Activated CD8-positive, alpha-beta T cell treated with anti-CD3 and anti-CD28 coated beads for 36 hours (primary cell): ENCODE measurements around the gene ASXL2. TPM values are rescaled to one million over a fixed set of nuclear protein-coding genes. Genes with fewer than 3 reads are reported as not detected.

Source experiments
- ATAC-seq: fragments of 200-7000 bp; cut with Tn5 transposase; one replicate; pipeline ENCODE4 v1.10.0; 2021; ENCODE audit warnings: mild to moderate bottlenecking, moderate library complexity
- CTCF ChIA-PET: fragments of 350-600 bp; sonication (Branson Sonifier 250); formaldehyde crosslinking; loops from one replicate; lab custom pipeline; 2021; ENCODE audit warnings: antibody characterized with exemption; lab: Charles Lee
- POLR2A ChIA-PET: fragments of 350-600 bp; sonication (Branson Sonifier 250); formaldehyde crosslinking; loops from one replicate; lab custom pipeline; 2021; ENCODE audit warnings: antibody characterized with exemption; lab: Charles Lee
- DNase-seq: peaks from one replicate; pipeline ENCODE4 v3.0.0-alpha.2; 2020
- H3K27ac Mint-ChIP-seq: one replicate; pipeline ENCODE4 v1.8.0; 2021; ENCODE audit warnings: mild to moderate bottlenecking, mixed read lengths
- H3K27me3 Mint-ChIP-seq: one replicate; pipeline ENCODE4 v1.8.0; 2021; ENCODE audit warnings: mixed read lengths
- H3K36me3 Mint-ChIP-seq: one replicate; pipeline ENCODE4 v1.8.0; 2021; ENCODE audit warnings: low read depth, mixed read lengths
- H3K4me1 Mint-ChIP-seq: one replicate; pipeline ENCODE4 v1.8.0; 2021; ENCODE audit warnings: low read depth, mixed read lengths
- H3K4me3 Mint-ChIP-seq: one replicate; pipeline ENCODE4 v1.8.0; 2021; ENCODE audit warnings: mild to moderate bottlenecking, moderate library complexity, mixed read lengths
- H3K9me3 Mint-ChIP-seq: one replicate; pipeline ENCODE4 v1.8.0; 2021; ENCODE audit warnings: mixed read lengths
- CTCF ChIP-seq: fragments of 200-600 bp; IDR thresholded peaks from one replicate; pipeline ENCODE4 v1.8.0; 2022; ENCODE audit warnings: antibody characterized with exemption, mild to moderate bottlenecking
- intact Hi-C: fragments of 100-400 bp; cut with micrococcal nuclease; formaldehyde crosslinking; loops from one replicate; pipeline ENCODE4 v1.10.0; 2022
- total RNA-seq, 2 experiments: library from RNA; stranded (reverse); gene quantifications; one replicate each; pipeline ENCODE4 v1.2.3, GENCODE V29; 2021

ASXL2 gene
- total RNA-seq, 2 experiments from 2014 or later: 42.5 to 42.8 TPM

- H3K4me3 Mint-ChIP-seq: no peak overlapping the region
- POLR2A ChIA-PET: interaction anchor here (1.2 kb wide), 1 partner anchor 11 kb away, joined by 5 read pairs; no protein-coding TSS in a partner anchor
- no peak overlapping the region for H3K27ac Mint-ChIP-seq
- H3K36me3 Mint-ChIP-seq: peaks cover 25% of the 10 kb centered on the region
- CTCF ChIA-PET: interaction anchor here (1.0 to 2.7 kb wide), 4 partner anchors 14 to 109 kb away, joined by 3 to 8 read pairs (median 5); no protein-coding TSS in a partner anchor
- intact Hi-C loops: no loop called here
- H3K27me3 Mint-ChIP-seq: no peaks in the 10 kb centered on the region
- ATAC-seq (no peak), DNase-seq (no peak)
- TF ChIP-seq CTCF: no peak
- H3K9me3 Mint-ChIP-seq: no peaks in the 10 kb centered on the region
- H3K4me1 Mint-ChIP-seq: peaks cover 64% of the 10 kb centered on the region
Measured at GRCh38 chr2:25809646-25810045, 68.6 kb downstream of the ASXL2 start.

- Mint-ChIP-seq H3K9me3 (no peaks in the 10 kb centered on the region), H3K36me3 (peaks cover 42% of the 10 kb centered on the region), H3K4me1 (peaks cover 66% of the 10 kb centered on the region), H3K4me3 (no peak overlapping the region), H3K27ac (peak overlapping the region; percentile 56), H3K27me3 (no peaks in the 10 kb centered on the region)
- ChIA-PET CTCF (interaction anchor here (2.0 to 2.7 kb wide), 2 partner anchors 12 to 108 kb away, joined by 6 to 8 read pairs; no protein-coding TSS in a partner anchor), POLR2A (interaction anchor here (0.6 kb wide), 1 partner anchor 13 kb away, joined by 3 read pairs; no protein-coding TSS in a partner anchor)
- intact Hi-C loops: no loop called here
- ATAC-seq: no peak
- TF ChIP-seq CTCF: no peak
- no peak for DNase-seq
Measured at GRCh38 chr2:25808006-25808383, 70.3 kb downstream of the ASXL2 start.

- Mint-ChIP-seq H3K4me1 (peaks cover 65% of the 10 kb centered on the region), H3K36me3 (peaks cover 48% of the 10 kb centered on the region), H3K9me3 (no peaks in the 10 kb centered on the region), H3K27me3 (no peaks in the 10 kb centered on the region), H3K27ac (no peak overlapping the region), H3K4me3 (no peak overlapping the region)
- intact Hi-C loops: no loop called here
- ChIA-PET CTCF (interaction anchor here (0.8 to 2.7 kb wide), 2 partner anchors 11 to 46 kb away, joined by 4 to 8 read pairs; no protein-coding TSS in a partner anchor), POLR2A (no interaction called here)
- ATAC-seq (no peak), DNase-seq (no peak)
- no peak for TF ChIP-seq CTCF
Measured at GRCh38 chr2:25806941-25807340, 71.3 kb downstream of the ASXL2 start.

- no peak for ATAC-seq
- Mint-ChIP-seq H3K4me3 (no peak overlapping the region), H3K27ac (no peak overlapping the region), H3K36me3 (peaks cover 52% of the 10 kb centered on the region), H3K27me3 (no peaks in the 10 kb centered on the region), H3K4me1 (peaks cover 69% of the 10 kb centered on the region), H3K9me3 (no peaks in the 10 kb centered on the region)
- intact Hi-C loops: no loop called here
- no peak for TF ChIP-seq CTCF
- DNase-seq: no peak
- POLR2A ChIA-PET: no interaction called here
- CTCF ChIA-PET: interaction anchor here (0.6 kb wide), 1 partner anchor 28 kb away, joined by 3 read pairs; no protein-coding TSS in a partner anchor
Measured at GRCh38 chr2:25805987-25806386, 72.3 kb downstream of the ASXL2 start.

- ChIA-PET CTCF (interaction anchor here (0.7 to 1.6 kb wide), 6 partner anchors 9 to 105 kb away, joined by 3 to 5 read pairs (median 3); no protein-coding TSS in a partner anchor), POLR2A (interaction anchor here (1.0 to 1.7 kb wide), 3 partner anchors 8 to 28 kb away, joined by 3 to 6 read pairs (median 3); no protein-coding TSS in a partner anchor)
- no peaks in the 10 kb centered on the region for H3K9me3 Mint-ChIP-seq
- ATAC-seq: peak; percentile 76
- H3K4me1 Mint-ChIP-seq: peaks cover 66% of the 10 kb centered on the region
- no peak for TF ChIP-seq CTCF
- H3K36me3 Mint-ChIP-seq: peaks cover 46% of the 10 kb centered on the region
- peak; percentile 22 for DNase-seq
- no peak overlapping the region for H3K4me3 Mint-ChIP-seq
- peak overlapping the region; percentile 84 for H3K27ac Mint-ChIP-seq
- intact Hi-C loops: no loop called here
- H3K27me3 Mint-ChIP-seq: no peaks in the 10 kb centered on the region
Measured at GRCh38 chr2:25804338-25804737, 73.9 kb downstream of the ASXL2 start.
